CD4-positive, alpha-beta T cell treated with Interleukin-15 for 1 hour (primary cell): ENCODE measurements around the gene UBLCP1.
"Not testable (repeated sequence)": the region's sequence is repeated elsewhere in the genome, so short reads cannot be mapped to it uniquely, and the experiment has no call there.

Experiments used
- DNase-seq: peaks from one replicate; pipeline ENCODE4 v3.0.0-alpha.2; 2020

Gene UBLCP1, protein sequence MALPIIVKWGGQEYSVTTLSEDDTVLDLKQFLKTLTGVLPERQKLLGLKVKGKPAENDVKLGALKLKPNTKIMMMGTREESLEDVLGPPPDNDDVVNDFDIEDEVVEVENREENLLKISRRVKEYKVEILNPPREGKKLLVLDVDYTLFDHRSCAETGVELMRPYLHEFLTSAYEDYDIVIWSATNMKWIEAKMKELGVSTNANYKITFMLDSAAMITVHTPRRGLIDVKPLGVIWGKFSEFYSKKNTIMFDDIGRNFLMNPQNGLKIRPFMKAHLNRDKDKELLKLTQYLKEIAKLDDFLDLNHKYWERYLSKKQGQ

DNA sequence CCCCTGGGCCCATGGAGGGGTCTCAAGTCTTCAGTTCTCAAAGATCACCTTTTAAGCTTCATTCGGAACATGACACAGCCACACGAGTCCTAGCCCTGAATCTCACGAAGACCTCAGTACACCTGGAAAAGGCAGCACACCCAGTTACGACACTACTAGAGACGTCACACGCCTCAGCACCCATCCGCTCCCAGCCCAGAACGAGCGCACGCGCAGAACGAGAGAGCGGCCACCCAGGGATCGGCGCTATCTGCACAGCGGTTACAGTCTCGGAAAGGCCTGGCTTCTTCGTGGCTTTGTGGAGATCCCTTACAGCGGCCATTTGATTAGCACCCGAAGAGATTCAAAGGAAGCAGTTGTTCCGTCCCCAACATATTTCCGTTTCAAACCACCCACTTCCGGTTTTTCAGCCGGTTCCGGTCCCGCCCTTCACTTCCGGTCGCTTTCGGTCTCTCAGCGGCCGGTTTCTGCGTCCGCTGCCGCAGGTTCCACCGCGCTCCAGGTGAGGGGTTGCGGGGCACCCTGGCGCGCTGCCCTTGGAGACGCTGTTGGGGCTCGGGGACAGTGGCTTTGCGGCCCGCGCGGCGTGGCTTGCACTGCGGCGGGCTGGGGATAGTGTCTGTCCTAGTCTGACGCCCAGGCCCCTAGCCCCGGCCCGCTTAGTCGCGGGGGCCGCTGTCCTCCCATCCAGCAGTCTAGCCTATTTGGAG lies at the start of gene UBLCP1:
Gene UBLCP1 (plus strand): TSS at position 432 of the 710 bp plus-strand sequence. CDS start 5,626 bp downstream, outside the sequence.
- peak; percentile 84 for DNase-seq

DNA sequence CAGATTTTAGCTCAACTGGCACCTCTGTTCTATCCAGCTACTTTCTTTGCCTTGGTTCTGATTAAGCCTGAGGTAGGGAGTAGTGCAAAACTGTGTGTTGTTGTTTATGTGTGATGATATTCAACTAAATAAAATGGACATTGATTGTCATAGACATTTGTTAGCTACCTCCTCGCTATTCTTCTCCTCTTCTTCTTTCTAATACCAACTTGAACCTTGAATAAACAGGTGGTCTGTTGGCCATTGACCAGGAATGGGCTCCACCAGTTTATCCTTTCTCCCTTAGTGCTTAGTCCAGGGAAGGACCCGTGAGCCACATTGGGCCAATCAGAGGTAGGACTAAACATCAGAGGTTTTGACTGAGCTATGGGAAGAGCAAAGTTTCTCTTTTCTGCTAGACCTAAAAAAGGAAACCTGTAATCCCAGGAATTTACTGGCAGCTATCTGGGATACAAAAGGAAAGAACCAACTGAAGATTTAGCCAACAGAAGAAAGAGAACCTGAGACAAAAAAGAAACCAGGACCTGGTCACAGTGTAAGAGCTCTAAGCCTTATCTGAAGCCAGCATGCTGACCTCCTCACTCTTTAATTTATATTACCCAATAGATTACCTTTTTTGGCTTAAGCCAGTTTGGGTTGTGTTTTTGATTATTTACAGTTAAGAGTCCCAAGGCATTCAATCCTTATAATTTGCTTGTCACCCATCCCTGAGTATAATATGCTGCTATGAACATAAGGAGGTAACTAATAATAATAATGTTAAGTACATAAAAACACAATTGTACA lies 48.4 kb upstream of the UBLCP1 start:
- DNase-seq = no peak

GRCh38 chr5:159215886-159216285 lies 47.2 kb upstream of the UBLCP1 start:
- DNase-seq = no peak

DNA sequence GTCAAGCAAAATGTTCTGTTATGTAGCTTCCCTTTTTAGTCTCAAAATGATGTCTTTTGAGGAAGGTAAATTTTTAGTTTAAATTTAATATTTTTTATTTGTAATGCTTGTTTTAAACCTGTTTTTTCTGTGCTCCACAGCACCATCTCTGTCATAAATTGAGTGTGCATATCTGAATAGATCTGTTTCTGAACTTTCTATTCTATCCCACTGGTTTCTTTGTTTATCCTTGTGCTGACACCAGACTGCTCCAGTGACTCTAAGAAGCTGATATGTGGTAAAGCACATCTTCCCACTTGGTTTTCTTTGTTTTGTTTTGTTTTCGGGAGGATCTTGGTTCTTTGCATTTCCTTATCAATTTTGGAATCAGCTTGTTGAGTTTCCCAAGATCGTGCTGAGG lies 46.6 kb upstream of the UBLCP1 start:
- no peak for DNase-seq

DNA sequence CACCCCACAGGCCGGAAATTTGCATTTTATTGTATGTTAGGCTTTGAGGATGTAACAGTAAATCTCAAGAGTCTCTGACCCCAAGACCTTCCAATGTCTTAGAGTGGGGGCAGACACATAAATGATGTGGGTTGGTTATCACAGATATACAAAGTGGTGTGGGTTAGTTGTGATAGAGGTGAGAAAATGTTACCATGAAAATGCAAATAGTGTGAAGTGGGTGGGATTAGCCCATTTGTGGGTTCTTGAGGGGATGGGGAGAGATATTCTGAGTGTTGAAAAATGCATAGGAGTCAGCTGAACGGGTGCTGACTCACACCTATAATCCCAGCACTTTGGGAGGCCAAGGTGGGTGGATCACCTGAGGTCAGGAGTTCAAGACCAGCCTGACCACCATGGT lies 45.9 kb upstream of the UBLCP1 start:
- no peak for DNase-seq

DNA sequence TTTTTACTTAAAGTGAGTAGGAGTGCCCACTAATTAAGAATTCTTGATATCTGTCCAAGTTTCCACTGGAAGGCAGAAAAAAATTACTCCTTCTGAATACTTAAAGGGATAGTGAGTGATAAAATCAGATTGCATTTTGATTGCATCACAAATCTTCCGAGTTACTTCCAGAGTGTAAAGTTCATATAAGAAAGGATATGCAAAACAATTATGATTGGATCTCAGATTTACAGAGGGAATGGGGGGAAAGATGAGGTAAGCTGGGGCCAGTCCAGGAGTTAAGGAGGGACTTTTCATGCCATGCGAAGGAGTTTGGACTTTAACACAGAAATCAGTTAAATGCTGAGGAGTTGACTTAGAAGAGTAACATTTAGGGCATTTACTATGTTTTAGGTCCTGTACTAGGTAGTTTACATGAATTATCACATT lies 44.5 kb upstream of the UBLCP1 start:
- DNase-seq = no peak

DNA sequence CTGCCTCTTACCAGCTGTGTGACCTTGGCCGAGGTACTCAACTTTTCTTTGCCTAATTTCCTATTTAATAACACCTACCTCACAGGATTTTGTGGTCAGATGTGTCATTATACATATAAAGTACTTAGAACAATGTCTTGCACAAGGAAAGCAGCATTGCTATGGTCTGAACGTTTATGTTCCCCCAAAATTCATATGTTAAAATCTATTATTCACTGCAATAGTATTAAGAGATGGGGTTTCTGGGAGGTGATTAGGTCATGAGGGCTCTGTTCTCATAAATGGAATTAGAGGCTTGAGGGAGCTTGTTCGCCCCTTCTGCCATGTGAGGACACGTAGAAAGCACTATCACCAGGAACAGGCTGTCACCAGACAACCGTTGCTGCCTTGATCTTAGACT lies 42.9 kb upstream of the UBLCP1 start:
- no peak for DNase-seq

DNA sequence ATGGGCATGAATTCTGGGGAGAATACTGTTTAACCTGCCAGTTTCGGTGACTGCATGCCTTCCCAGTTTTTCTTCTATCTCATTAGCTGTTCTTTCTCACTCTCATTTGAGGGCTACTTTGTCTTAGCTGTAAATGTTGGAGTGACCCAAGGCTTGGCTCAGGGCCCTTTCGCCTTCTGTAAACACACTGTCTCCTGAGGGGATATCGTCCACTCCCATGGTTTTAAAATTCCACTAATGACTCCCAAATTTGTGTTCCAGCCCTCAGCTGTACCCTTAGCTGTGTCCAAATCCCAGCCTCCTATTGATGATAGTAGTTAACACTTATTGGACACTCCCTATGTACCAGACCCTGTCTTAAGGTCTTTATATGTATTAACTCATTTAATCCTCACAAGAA lies 39.6 kb upstream of the UBLCP1 start:
- no peak for DNase-seq

DNA sequence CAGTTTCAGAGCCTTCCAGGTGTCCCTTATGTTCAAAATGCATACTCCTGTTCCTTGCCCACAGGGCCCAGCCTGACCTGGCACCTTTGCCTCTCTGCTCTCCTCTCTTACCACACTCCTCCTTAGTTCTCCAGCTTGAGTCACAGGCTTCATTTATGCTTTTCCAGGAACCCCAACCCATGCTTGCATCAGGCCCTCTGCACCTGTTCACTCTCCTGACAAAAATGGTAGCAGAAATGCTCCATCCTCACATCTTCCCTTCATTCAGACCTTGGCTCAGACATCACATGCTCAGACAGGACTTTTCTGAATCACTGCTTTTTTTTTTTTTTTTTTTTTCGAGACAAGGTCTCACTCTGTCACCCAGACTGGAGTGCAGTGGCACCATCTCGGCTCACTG lies 38.6 kb upstream of the UBLCP1 start:
- no peak for DNase-seq

DNA sequence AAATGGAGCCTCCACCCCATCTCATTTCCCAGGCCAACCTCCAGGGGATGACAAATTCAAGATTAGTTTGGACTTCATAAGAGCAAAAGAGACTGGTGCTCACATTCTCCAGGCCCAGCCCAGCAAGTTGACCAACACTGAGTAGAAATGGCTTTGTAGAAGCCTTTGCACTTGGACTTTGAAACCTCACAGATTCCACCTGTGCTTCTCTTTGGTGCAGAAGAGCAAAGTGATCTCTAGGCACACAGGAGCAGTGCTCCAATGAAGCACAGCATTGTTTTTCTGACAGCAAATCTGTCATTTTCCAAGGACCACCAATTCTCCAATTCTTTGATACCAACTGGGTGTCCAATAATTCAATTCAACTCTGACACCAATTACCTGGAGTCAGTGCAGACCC lies 36.6 kb upstream of the UBLCP1 start:
- DNase-seq = no peak

DNA sequence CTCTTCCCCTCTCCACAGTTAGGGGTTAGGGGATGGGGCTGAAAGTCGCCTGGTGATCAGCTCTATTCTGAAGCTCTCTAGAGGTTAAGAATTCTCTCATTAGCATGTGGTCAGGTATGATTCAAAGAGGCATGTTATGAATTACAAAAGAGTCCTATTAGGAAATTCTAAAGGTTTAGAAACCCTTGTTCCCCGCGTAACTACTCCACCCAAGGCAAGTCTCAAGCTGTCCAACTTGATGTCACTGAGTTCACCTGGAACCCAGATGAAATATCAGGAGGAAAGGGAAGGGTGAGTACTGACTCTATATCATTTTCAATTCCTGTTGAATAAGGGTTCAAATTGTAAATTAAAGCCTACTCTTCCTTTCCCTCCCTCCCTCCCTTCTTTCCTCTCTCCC lies 35.6 kb upstream of the UBLCP1 start:
- no peak for DNase-seq

- DNase-seq = not testable (repeated sequence)
Observed at GRCh38 chr5:159228097-159228496, 35.0 kb upstream of the UBLCP1 start.

DNA sequence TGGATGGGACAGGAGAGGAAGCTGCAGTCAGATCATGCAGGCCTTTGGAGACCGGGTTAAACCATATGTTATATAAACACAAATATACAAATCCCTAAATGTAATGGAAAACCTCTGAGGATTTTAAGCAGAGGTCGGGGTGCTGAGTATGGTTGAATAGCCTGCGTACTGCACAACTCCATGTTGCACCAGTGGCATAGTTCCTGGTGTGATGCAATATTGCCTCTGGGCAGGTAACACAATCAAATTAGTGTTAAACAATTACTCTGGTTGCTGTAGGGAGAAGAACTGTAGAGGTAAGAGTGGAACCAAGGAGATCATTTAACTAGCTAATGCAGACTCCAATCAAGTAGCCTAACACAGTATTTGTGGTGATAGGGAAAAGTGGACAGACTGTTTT lies 32.4 kb upstream of the UBLCP1 start:
- no peak for DNase-seq

DNA sequence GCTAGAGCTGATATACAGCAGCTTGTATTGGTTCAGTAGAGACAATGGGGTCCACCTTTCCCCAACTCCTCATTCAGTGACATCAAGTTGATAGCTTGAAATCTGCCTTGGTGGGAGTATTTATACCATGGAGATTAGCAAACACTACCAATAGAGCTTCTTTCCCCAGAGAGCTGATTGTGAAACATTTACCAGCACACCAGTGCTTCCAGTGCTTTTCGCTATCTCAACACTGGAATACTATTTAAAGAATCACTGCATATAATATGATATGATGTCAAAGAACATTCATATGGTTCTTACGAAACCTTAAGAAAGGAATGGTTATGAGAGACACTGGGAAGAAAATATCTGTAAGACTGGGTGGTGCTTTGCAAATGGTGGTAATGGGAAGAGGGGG lies 31.9 kb upstream of the UBLCP1 start:
- no peak for DNase-seq

GRCh38 chr5:159235871-159236520 lies 27.1 kb upstream of the UBLCP1 start:
- not testable (repeated sequence) for DNase-seq

- no peak for DNase-seq
Observed at GRCh38 chr5:159240301-159240870, 22.7 kb upstream of the UBLCP1 start.

DNA sequence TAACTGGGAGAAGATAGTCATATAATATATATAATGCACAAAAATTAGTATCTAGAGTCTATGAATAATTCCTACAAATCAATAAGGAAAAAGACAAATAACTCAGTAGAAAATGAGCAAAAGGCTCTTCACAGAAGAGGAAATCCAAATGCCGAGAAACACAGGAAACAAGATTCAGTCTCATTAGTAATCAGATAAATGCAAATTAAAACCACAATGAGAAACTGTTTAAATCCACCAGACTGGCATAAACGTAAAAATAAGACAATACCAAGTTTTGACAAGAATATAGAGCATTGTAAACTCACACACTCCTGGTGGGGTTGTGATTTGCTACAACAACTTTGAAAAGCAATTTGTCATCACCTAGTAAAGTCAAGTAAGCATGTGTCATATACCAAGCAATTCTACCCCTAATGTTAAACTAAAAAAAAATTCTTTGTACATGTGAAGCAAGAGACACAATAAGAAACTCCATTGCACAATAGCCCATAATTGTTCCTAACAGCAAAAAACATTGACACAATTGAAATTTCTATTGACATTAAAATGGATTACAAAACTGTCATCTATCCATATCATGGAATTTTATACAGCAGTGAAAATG lies 21.0 kb upstream of the UBLCP1 start:
- no peak for DNase-seq

GRCh38 chr5:159242656-159243055 lies 20.4 kb upstream of the UBLCP1 start:
- DNase-seq = no peak

DNA sequence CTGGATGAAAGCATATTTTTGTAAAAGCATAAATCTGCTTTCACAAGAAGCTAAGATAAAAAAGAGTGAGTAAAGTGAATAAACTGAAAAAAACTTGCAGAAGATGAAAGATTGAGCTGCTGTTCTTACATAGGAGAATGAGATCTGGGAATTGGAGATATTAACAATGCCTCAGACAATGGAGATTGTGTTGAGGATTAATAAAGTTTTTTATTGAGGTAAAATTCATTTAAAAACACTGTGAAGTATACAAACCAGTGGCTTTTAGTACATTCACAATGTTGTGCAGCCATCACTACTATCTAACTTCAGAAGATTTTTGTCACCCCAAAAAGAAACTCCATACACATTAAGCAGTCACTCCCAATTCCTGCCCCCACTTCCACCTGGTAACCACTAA lies 19.7 kb upstream of the UBLCP1 start:
- no peak for DNase-seq

GRCh38 chr5:159244163-159244562 lies 18.9 kb upstream of the UBLCP1 start:
- no peak for DNase-seq

- no peak for DNase-seq
Observed at GRCh38 chr5:159244890-159245289, 18.2 kb upstream of the UBLCP1 start.

GRCh38 chr5:159249158-159249557 lies 13.9 kb upstream of the UBLCP1 start:
- no peak for DNase-seq
